ENCODE measurements around the gene LRRFIP1.
"Not testable (repeated sequence)": the region's sequence is repeated elsewhere in the genome, so short reads cannot be mapped to it uniquely, and the experiment has no call there.

LRRFIP1 gene

GRCh38 chr2:237627441-237628246 is at the start of gene LRRFIP1:
TSS of gene LRRFIP1 (plus strand) at chr2:237627587. CDS start at chr2:237627645, 58 bp downstream.
- DNase-seq, result no peak

GRCh38 chr2:237577956-237578870 is 49.2 kb upstream of the LRRFIP1 start:
- no peak for DNase-seq

GRCh38 chr2:237581326-237581725 is 46.1 kb upstream of the LRRFIP1 start:
- no peak for DNase-seq

GRCh38 chr2:237581751-237582746 is 45.3 kb upstream of the LRRFIP1 start:
- peak; percentile 74 for DNase-seq

- DNase-seq, result no peak
These were observed 43.7 kb upstream of the LRRFIP1 start for GRCh38 chr2:237583385-237584295.

GRCh38 chr2:237585590-237586221 is 41.7 kb upstream of the LRRFIP1 start:
- DNase-seq, result no peak

- DNase-seq, result no peak
These were observed 39.2 kb upstream of the LRRFIP1 start for GRCh38 chr2:237588044-237588696.

GRCh38 chr2:237590272-237591140 is 36.9 kb upstream of the LRRFIP1 start, which contains the start of gene RAB17:
TSS of gene RAB17 (minus strand) at chr2:237590734. CDS start at chr2:237586154, 4,580 bp downstream.
- no peak for DNase-seq

GRCh38 chr2:237591141-237591881 is 36.1 kb upstream of the LRRFIP1 start:
- no peak for DNase-seq

GRCh38 chr2:237592425-237592980 is 34.9 kb upstream of the LRRFIP1 start:
- DNase-seq, result no peak

- DNase-seq, result no peak
These were observed 34.4 kb upstream of the LRRFIP1 start for GRCh38 chr2:237593036-237593435.

- no peak for DNase-seq
These were observed 33.6 kb upstream of the LRRFIP1 start for GRCh38 chr2:237593596-237594320.

GRCh38 chr2:237594514-237594871 is 32.9 kb upstream of the LRRFIP1 start:
- no peak for DNase-seq

GRCh38 chr2:237595829-237596519 is 31.4 kb upstream of the LRRFIP1 start:
- not testable (repeated sequence) for DNase-seq

- no peak for DNase-seq
These were observed 30.7 kb upstream of the LRRFIP1 start for GRCh38 chr2:237596520-237597195.
